Right lobe of liver (tissue), 4 donors: ENCODE measurements around the gene PCK2.

Experiments
- CTCF ChIP-seq, 4 donors: fragments of 200-600 bp in 3 of 4; fragments of 450-650 bp in 1 of 4; IDR thresholded peaks; one replicate each; pipeline versions ENCODE4 v1.5.1 to v1.8.0; 2016 to 2022; ENCODE audit warnings: antibody characterized with exemption in 4 of 4, mild to moderate bottlenecking in 2 of 4
- POLR2A ChIP-seq: fragments of 450-650 bp; IDR thresholded peaks from one replicate; pipeline ENCODE4 v1.6.1; 2017; ENCODE audit warnings: antibody characterized with exemption, mild to moderate bottlenecking
- donor health status: DM: no; HTN: no; CAD: no.
- donor health status: DM: no; HTN: no; CAD: no.
- donor health status: DM: no; HTN: yes; CAD: no.

- TF ChIP-seq CTCF (IDR thresholded peaks at IDR 0.05) = no peak
- no peak for TF ChIP-seq POLR2A
These were observed 25.6 kb downstream of the PCK2 start for GRCh38 chr14:24119691-24120090.
